Right lobe of liver (tissue), 6 donors: ENCODE measurements around the gene PTEN. TPM values are rescaled to one million over a fixed set of nuclear protein-coding genes. Genes with fewer than 3 reads are reported as not detected.

ENCODE experiments used
- ATAC-seq, 4 donors: fragments of 200-7000 bp; cut with Tn5 transposase; one replicate each; pipeline ENCODE4 v1.9.1; 2020; ENCODE audit warnings: mild to moderate bottlenecking in 4 of 4, moderate library complexity in 4 of 4
- DNase-seq, 3 donors: peaks; one replicate each; pipeline ENCODE4 v3.0.0-alpha.2; 2020
- H3K27ac ChIP-seq, 3 donors: fragments of 200-600 bp; one replicate each; pipeline ENCODE4 v1.8.0; 2022
- H3K27me3 ChIP-seq, 2 donors: fragments of 200-600 bp; one replicate each; pipeline ENCODE4 v1.8.0; 2022
- H3K36me3 ChIP-seq, 4 donors: fragments of 200-600 bp; sonication (generic) in 1 of 4; one replicate each; pipeline versions ENCODE4 v1.5.1 to v1.8.0; 2017 to 2022; ENCODE audit warnings: control low read depth in 1 of 4
- H3K4me1 ChIP-seq, 4 donors: fragments of 200-600 bp; sonication (generic) in 1 of 4; one replicate each; pipeline versions ENCODE4 v1.5.1 to v1.8.0; 2017 to 2022; ENCODE audit warnings: control low read depth in 1 of 4
- H3K4me3 ChIP-seq, 3 donors: fragments of 200-600 bp; one replicate each; pipeline ENCODE4 v1.8.0; 2022
- H3K9me3 ChIP-seq, 4 donors: fragments of 200-600 bp; sonication (generic) in 1 of 4; one replicate each; pipeline versions ENCODE4 v1.5.1 to v1.8.0; 2017 to 2022; ENCODE audit warnings: control low read depth in 1 of 4
- CTCF ChIP-seq, 4 donors: fragments of 200-600 bp in 3 of 4; fragments of 450-650 bp in 1 of 4; IDR thresholded peaks; one replicate each; pipeline versions ENCODE4 v1.5.1 to v1.8.0; 2016 to 2022; ENCODE audit warnings: antibody characterized with exemption in 4 of 4, mild to moderate bottlenecking in 2 of 4
- POLR2A ChIP-seq: fragments of 450-650 bp; IDR thresholded peaks from one replicate; pipeline ENCODE4 v1.6.1; 2017; ENCODE audit warnings: antibody characterized with exemption, mild to moderate bottlenecking
- WGBS: methylation state at CpG from one replicate; pipeline ENCODE4 v1.1.6; 2018; ENCODE audit warnings: low coverage, low lambda C conversion rate; ENCODE audit not compliant: insufficient coverage; ENCODE audit errors: missing lambda C conversion rate; 5-methylcytosine and 5-hydroxymethylcytosine counted together
- intact Hi-C, 2 donors: fragments of 100-400 bp; cut with DNase I; formaldehyde crosslinking; loops; one replicate each; pipeline versions ENCODE4 v1.11.2 to v1.14.1; 2022
- total RNA-seq, 6 experiments: library from RNA; depleted of rRNA in 2 of 6; stranded (reverse); fragments of >200 nt in 2 of 6; fragmentation: NEBNext Ultra II Directional in 3 of 6; extraction: Animal tissue kit (Norgen Biotek cat#: 25700) in 3 of 6; gene quantifications; one replicate each; pipeline versions ENCODE4 v1.1.0 to v1.2.4, GENCODE V29; 2016 to 2023
- donor health status: DM: no; HTN: yes; CAD: no.
- donor health status: DM: no; HTN: no; CAD: no.
- donor health status: DM: no; HTN: no; CAD: no.
- donor health status: DM: no; HTN: yes; CAD: no.
- donor health status: DM: no; HTN: yes; CAD: no.

PTEN gene
- total RNA-seq, 6 experiments from 2014 or later = 37.5 to 73.7 (median 50.4) TPM

- TF ChIP-seq POLR2A = no peak
- TF ChIP-seq CTCF (IDR thresholded peaks at IDR 0.05) = no peak
- intact Hi-C loops = no loop called here
- peak in 3 of 4 donors; percentile 28 to 39 (median 32) for ATAC-seq
- WGBS = 36% methylated on average over 2 of the region's 2 CpGs
- H3K4me1 ChIP-seq = peaks cover 0 to 37% (median 12%) of the 10 kb centered on the region in 4 donors
- no peak overlapping the region for H3K27ac ChIP-seq
- no peak for DNase-seq
- H3K4me3 ChIP-seq = no peak overlapping the region
- H3K9me3 ChIP-seq = no peaks in the 10 kb centered on the region
- peaks cover 0 to 5% (median 0%) of the 10 kb centered on the region in 4 donors for H3K36me3 ChIP-seq
- H3K27me3 ChIP-seq = no peaks in the 10 kb centered on the region
These were observed 63.7 kb downstream of the PTEN start for GRCh38 chr10:87927091-87927490.

- H3K27me3 ChIP-seq = no peaks in the 10 kb centered on the region
- no peak overlapping the region for H3K4me3 ChIP-seq
- H3K9me3 ChIP-seq = no peaks in the 10 kb centered on the region
- DNase-seq = no peak
- TF ChIP-seq POLR2A (no peak), CTCF (IDR thresholded peaks at IDR 0.05) (no peak)
- no peak overlapping the region for H3K27ac ChIP-seq
- peak in 2 of 4 donors; percentile 12 to 20 for ATAC-seq
- 58% methylated on average over 3 of the region's 3 CpGs for WGBS
- intact Hi-C loops = no loop called here
- H3K4me1 ChIP-seq = peaks cover 0 to 34% (median 12%) of the 10 kb centered on the region in 4 donors
- H3K36me3 ChIP-seq = peaks cover 0 to 7% (median 6%) of the 10 kb centered on the region in 4 donors
These were observed 65.6 kb downstream of the PTEN start for GRCh38 chr10:87928996-87929395.

GRCh38 chr10:87930141-87930540, 66.7 kb downstream of the PTEN start:
- 11% methylated on average over 1 of the region's 1 CpG for WGBS
- H3K4me1 ChIP-seq = peaks cover 0 to 35% (median 12%) of the 10 kb centered on the region in 4 donors

GRCh38 chr10:87930934-87931835, 67.8 kb downstream of the PTEN start:
- no peaks in the 10 kb centered on the region for H3K27me3 ChIP-seq
- H3K4me3 ChIP-seq = no peak overlapping the region
- H3K36me3 ChIP-seq = peaks cover 0 to 11% (median 6%) of the 10 kb centered on the region in 4 donors
- WGBS = 71% methylated on average over 4 of the region's 4 CpGs
- H3K4me1 ChIP-seq = peaks cover 0 to 45% (median 15%) of the 10 kb centered on the region in 4 donors
- no peak for DNase-seq
- H3K9me3 ChIP-seq = no peaks in the 10 kb centered on the region
- no peak for ATAC-seq
- no peak overlapping the region for H3K27ac ChIP-seq
- intact Hi-C loops = no loop called here
- TF ChIP-seq POLR2A (no peak), CTCF (IDR thresholded peaks at IDR 0.05) (no peak)

More at GRCh38 chr10:87930141-87930540, 66.7 kb downstream of the PTEN start:
- intact Hi-C loops = no loop called here
- ATAC-seq (peak; percentile 43 to 64 (median 50)), DNase-seq (no peak)
- Histone ChIP-seq H3K36me3 (peaks cover 0 to 11% (median 6%) of the 10 kb centered on the region in 4 donors), H3K27me3 (no peaks in the 10 kb centered on the region), H3K9me3 (no peaks in the 10 kb centered on the region), H3K27ac (no peak overlapping the region), H3K4me3 (no peak overlapping the region)
- TF ChIP-seq CTCF (IDR thresholded peaks at IDR 0.05) (no peak), POLR2A (no peak)
